ENCODE results near the gene RAB40B. TPM values are rescaled to one million over a fixed set of nuclear protein-coding genes. Genes with fewer than 3 reads are reported as not detected.

Gene RAB40B
- total RNA-seq, 1 donor from 2014 or later = 11.5 TPM

DNA sequence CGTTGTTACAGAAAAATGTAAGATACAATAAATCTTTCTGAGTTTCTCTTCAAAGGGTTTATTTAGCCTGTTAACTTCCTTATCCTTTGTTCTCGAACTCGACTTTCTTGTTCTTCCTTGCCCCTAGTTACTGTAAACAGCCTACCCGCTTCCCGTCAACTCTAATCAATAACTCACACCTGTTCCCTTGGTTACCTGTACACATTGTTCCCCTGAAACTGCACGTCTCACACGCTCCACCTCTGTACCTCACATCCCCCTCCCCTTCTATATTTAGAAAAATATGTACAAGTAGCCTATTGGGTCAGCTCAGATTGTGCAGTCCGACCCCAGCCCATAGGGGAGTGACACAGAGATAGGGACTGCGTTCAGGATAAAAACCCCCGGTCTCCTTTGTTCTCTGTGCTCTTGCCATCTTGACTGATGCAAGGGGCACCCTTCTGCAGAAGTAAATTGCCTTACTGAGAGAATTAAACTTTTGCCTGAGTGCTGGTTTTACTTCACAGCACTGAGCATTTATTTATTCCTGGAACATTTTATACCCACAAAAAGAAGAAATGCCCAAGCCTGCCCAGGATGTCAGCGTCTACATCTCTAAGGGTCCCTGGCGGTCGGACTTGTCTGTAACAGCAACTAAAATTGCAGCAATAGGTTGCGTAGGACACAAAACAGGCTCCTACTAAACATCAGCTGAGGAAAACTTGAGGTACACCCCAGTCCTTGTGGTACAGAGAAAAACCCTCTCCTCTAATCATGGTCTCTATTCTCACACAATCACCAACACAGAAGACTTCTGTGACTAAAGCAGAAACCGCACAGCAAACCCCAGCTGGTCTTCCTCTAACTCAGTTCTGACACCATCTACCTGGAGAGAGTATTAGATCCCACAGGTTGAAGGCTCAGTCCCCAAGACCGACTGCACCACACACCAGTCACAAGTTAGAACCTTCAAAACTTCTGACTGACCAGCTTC, 61.6 kb downstream of the RAB40B start:
- Histone ChIP-seq H3K36me3 (peaks cover 34% of the 10 kb centered on the region), H3K4me3 (no peak overlapping the region), H3K27me3 (no peaks in the 10 kb centered on the region), H3K9me3 (no peaks in the 10 kb centered on the region), H3K4me1 (no peaks in the 10 kb centered on the region), H3K27ac (no peak overlapping the region)
- DNase-seq (no peak), ATAC-seq (no peak)
- intact Hi-C loops (cut with DNase I) = no loop called here
- TF ChIP-seq, protein P1, sequence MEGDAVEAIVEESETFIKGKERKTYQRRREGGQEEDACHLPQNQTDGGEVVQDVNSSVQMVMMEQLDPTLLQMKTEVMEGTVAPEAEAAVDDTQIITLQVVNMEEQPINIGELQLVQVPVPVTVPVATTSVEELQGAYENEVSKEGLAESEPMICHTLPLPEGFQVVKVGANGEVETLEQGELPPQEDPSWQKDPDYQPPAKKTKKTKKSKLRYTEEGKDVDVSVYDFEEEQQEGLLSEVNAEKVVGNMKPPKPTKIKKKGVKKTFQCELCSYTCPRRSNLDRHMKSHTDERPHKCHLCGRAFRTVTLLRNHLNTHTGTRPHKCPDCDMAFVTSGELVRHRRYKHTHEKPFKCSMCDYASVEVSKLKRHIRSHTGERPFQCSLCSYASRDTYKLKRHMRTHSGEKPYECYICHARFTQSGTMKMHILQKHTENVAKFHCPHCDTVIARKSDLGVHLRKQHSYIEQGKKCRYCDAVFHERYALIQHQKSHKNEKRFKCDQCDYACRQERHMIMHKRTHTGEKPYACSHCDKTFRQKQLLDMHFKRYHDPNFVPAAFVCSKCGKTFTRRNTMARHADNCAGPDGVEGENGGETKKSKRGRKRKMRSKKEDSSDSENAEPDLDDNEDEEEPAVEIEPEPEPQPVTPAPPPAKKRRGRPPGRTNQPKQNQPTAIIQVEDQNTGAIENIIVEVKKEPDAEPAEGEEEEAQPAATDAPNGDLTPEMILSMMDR (IDR thresholded peaks at IDR 0.05) = no peak

DNA sequence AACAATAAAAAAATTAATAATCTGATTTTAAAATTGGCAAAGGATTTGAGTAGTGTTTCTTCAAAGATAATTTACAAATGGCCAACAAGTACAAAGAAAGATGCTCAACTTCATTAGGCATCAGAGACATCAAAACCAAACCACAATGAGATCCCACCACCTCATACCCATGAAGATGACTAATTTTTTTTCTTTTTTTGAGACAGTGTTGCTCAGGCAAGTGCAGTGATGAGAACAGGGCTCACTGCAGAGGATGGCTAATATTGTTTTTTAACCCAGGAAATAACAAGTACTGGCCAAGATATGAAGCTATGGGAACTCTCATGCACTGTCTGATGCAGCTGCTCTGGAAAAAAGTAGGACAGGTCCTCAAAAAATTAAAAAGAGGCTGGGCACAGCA, 65.2 kb downstream of the RAB40B start:
- no peaks in the 10 kb centered on the region for H3K4me1 ChIP-seq
- no peak overlapping the region for H3K27ac ChIP-seq
- peaks cover 40% of the 10 kb centered on the region for H3K36me3 ChIP-seq
- DNase-seq (no peak), ATAC-seq (no peak)
- H3K4me3 ChIP-seq = no peak overlapping the region
- TF ChIP-seq, protein P1 (IDR thresholded peaks at IDR 0.05) = no peak
- no peaks in the 10 kb centered on the region for H3K9me3 ChIP-seq
- intact Hi-C loops (cut with DNase I) = no loop called here
- no peaks in the 10 kb centered on the region for H3K27me3 ChIP-seq

DNA sequence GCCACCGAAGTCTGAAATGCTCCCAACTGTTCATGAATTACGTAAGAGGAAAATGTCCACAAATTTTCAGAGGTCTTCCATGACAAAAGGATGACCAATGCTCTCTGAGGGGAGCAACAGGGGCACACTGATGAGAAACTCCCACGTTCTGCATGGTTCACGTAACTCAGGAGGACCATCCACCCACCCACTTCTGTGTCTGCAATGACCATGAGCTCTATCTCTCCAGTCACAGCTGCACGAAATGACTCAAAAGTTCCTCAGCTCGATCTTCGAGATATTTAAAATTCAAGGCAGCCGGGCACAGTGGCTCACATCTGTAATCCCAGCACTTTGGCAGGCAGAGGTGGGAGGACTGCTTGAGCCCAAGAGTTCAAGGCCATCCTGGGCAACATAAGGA, 66.0 kb downstream of the RAB40B start:
- ATAC-seq (no peak), DNase-seq (no peak)
- intact Hi-C loops (cut with DNase I) = no loop called here
- TF ChIP-seq, protein P1 (IDR thresholded peaks at IDR 0.05) = no peak
- no peak overlapping the region for H3K27ac ChIP-seq
- H3K4me3 ChIP-seq = no peak overlapping the region
- no peaks in the 10 kb centered on the region for H3K4me1 ChIP-seq
- H3K27me3 ChIP-seq = no peaks in the 10 kb centered on the region
- H3K36me3 ChIP-seq = peaks cover 48% of the 10 kb centered on the region
- no peaks in the 10 kb centered on the region for H3K9me3 ChIP-seq

DNA sequence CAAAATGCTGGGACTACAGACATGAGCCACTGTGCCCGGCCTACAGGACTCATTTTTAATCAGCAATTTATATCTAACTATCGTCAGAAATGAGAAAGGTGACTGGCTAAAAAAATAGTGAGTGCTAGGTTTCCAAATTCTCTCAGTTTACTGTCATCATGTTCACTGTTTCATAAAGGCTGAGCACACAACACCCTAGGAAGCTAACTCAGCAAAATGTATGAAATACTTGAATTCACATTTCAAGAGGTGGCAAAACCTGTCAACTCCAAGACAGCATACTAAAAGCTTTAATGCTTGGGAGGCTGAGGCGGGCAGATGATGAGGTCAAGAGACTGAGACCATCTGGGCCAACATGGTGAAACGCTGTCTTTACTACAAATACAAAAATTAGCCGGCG, 67.0 kb downstream of the RAB40B start:
- no peak for ATAC-seq

DNA sequence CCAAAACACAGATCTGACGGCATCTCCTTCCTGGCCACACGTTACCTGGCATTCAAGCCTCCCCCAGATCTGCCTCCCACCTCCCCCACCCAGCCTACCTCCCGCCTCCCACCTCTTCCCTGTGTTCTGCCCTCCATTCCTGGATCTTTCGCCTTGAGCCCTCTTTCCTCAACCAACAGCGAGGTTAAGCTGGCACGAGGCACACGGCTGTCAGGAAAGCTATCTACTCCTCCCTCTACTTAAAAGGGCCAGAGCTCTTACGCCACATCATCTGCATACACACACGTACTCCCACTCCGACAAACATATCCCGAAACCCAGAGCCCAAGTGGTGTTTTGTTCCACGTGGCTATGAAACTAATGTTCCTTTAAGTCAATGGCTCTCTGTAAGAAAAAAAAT, 68.3 kb downstream of the RAB40B start:
- Histone ChIP-seq H3K4me3 (no peak overlapping the region), H3K36me3 (peaks cover 65% of the 10 kb centered on the region), H3K27me3 (no peaks in the 10 kb centered on the region), H3K9me3 (no peaks in the 10 kb centered on the region), H3K27ac (no peak overlapping the region), H3K4me1 (no peaks in the 10 kb centered on the region)
- ATAC-seq (no peak), DNase-seq (no peak)
- intact Hi-C loops (cut with DNase I) = no loop called here
- TF ChIP-seq, protein P1 (IDR thresholded peaks at IDR 0.05) = no peak

More for the DNA sequence above, 67.0 kb downstream of the RAB40B start:
- TF ChIP-seq, protein P1 (IDR thresholded peaks at IDR 0.05) = no peak
- Histone ChIP-seq H3K4me1 (no peaks in the 10 kb centered on the region), H3K27ac (no peak overlapping the region), H3K9me3 (no peaks in the 10 kb centered on the region), H3K36me3 (peaks cover 57% of the 10 kb centered on the region), H3K27me3 (no peaks in the 10 kb centered on the region), H3K4me3 (no peak overlapping the region)
- intact Hi-C loops (cut with DNase I) = no loop called here
- DNase-seq = no peak

All from upper lobe of right lung (tissue), 1 donor.